K562 treated with DMSO at 1 percent for 24 hours (cell line): ENCODE results near the gene TBC1D7. TPM values are rescaled to one million over a fixed set of nuclear protein-coding genes. Genes with fewer than 3 reads are reported as not detected.

ENCODE experiments used
- total RNA-seq: library from RNA; unstranded; fragments of 300-600 nt; gene quantifications from 2 replicates; pipeline ENCODE4 v1.2.3, GENCODE V29; 2022; ENCODE audit warnings: low read depth; ENCODE audit not compliant: insufficient read depth

TBC1D7 gene
- 76.1 and 95.4 TPM in 2 replicates for total RNA-seq

GRCh38 chr6:13328076-13328874 is at the start of gene TBC1D7:
TBC1D7 (minus strand) TSS chr6:13328537; CDS start chr6:13326898, 1,639 bp downstream.

Other genes with a start within 250 kb of the TBC1D7 start
- 3.2 TPM in 2 replicates for gene GFOD1, start 159.1 kb upstream of the TBC1D7 start, total RNA-seq
- 6.7 and 7.2 TPM in 2 replicates for gene SIRT5, start 246.1 kb upstream of the TBC1D7 start, total RNA-seq